Measurements from ENCODE around the gene FAM210A. TPM values are rescaled to one million over a fixed set of nuclear protein-coding genes. Genes with fewer than 3 reads are reported as not detected.

FAM210A gene
- total RNA-seq, 4 donors from 2014 or later: 6.8 to 9.5 (median 8.4) TPM

DNA sequence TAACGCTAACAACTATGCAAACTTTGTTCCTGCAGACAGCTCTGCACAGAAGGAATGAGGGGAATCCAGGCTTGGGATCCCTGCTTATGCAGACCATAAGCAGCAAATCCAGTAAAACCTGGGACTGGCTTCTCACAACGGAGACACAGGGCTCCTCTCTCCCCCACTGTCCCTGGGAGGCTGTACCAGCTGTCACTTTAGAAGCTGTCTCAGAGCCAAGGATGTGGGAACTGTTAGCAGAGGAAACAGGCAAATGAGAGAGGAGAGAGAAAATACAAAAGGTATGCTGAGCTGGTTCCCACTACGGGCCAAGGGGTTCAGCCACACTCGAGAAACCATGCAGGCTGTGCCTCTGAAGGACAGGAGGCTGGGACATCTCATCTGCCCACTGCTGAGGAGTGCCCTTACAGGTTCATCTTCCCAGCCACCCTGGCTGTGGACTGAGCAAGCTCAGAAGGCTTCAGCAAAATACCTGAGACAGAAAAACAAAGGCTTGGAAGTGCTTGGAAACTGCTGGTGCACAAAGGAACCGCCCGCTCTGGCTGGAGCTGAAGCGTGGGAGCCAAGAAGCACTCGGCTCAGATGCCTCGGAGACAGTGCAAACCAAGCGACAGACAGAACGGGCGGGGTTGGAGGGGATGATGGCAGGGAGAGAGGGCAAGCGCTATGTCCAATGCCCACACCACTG lies 72.5 kb downstream of the FAM210A start:
- Histone ChIP-seq H3K36me3 (no peaks in the 10 kb centered on the region), H3K27me3 (no peaks in the 10 kb centered on the region), H3K9me3 (no peaks in the 10 kb centered on the region), H3K27ac (no peak overlapping the region), H3K4me3 (no peak overlapping the region), H3K4me1 (no peaks in the 10 kb centered on the region)
- no peak for TF ChIP-seq POLR2AphosphoS5 (IDR thresholded peaks at IDR 0.05)
- TF ChIP-seq POLR2A (IDR thresholded peaks at IDR 0.05): no peak
- TF ChIP-seq, protein P1, sequence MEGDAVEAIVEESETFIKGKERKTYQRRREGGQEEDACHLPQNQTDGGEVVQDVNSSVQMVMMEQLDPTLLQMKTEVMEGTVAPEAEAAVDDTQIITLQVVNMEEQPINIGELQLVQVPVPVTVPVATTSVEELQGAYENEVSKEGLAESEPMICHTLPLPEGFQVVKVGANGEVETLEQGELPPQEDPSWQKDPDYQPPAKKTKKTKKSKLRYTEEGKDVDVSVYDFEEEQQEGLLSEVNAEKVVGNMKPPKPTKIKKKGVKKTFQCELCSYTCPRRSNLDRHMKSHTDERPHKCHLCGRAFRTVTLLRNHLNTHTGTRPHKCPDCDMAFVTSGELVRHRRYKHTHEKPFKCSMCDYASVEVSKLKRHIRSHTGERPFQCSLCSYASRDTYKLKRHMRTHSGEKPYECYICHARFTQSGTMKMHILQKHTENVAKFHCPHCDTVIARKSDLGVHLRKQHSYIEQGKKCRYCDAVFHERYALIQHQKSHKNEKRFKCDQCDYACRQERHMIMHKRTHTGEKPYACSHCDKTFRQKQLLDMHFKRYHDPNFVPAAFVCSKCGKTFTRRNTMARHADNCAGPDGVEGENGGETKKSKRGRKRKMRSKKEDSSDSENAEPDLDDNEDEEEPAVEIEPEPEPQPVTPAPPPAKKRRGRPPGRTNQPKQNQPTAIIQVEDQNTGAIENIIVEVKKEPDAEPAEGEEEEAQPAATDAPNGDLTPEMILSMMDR (IDR thresholded peaks at IDR 0.05): no peak
- no peak for TF ChIP-seq EP300 (IDR thresholded peaks at IDR 0.05)
- WGBS: 44% methylated on average over 13 of the region's 13 CpGs
- DNase-seq (ENCODE audit: low spot score in 2 of 2): no peak

DNA sequence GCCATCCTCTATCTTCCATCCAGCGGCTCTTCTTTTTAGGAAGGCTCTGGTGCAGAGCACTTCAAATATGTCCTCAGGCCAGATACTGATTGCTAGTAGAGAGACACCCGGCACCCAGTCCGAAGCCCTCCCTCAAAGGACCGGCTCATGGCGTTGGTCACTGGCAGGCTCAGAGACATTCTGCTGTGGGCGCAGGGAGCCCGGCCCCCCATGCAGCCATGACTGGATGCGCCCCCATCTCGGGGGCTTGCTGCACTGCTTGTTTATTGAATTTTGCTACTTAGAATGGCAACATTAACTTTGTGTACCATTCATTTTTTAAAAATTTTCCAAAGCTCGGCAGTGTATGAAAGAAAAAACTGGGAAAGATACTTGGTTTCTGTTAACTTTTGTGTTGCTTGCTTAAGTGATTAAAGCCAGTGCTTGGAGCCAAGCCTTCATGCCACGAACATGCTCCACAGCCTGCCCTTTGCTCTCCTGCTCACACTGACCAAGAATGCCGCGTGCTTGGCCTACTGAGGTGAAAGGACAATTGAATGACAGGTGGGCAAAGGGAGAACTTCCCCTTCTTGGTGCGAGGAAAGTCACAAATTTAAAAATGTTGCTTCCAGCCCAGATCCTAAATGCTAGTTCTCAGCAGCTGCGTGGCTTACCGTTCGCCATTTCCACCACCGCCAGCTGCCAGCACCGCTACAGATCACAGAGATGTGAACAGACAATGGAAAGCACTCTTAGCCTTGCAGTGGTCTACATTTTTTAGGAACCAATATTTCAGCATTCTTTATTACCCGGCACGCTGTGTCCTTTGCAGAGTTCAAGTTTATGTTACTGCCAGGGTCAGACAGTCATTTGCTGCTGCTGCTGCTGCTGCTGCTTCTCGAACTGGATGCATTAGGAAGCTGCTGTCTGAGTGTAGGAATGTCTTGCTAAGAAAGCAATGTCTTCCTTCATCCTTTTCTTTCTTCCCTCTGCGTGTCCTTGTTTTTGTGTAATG lies 76.7 kb downstream of the FAM210A start:
- no peak overlapping the region for H3K4me3 ChIP-seq
- no peaks in the 10 kb centered on the region for H3K27me3 ChIP-seq
- H3K27ac ChIP-seq: no peak overlapping the region
- no peaks in the 10 kb centered on the region for H3K4me1 ChIP-seq
- H3K9me3 ChIP-seq: no peaks in the 10 kb centered on the region
- no peak for TF ChIP-seq POLR2A (IDR thresholded peaks at IDR 0.05)
- TF ChIP-seq, protein P1 (IDR thresholded peaks at IDR 0.05): no peak
- no peak for TF ChIP-seq POLR2AphosphoS5 (IDR thresholded peaks at IDR 0.05)
- no peak for TF ChIP-seq EP300 (IDR thresholded peaks at IDR 0.05)
- H3K36me3 ChIP-seq: peaks cover 13% of the 10 kb centered on the region
- WGBS: 87% methylated on average over 23 of the region's 23 CpGs
- no peak for DNase-seq (ENCODE audit: low spot score in 2 of 2)

DNA sequence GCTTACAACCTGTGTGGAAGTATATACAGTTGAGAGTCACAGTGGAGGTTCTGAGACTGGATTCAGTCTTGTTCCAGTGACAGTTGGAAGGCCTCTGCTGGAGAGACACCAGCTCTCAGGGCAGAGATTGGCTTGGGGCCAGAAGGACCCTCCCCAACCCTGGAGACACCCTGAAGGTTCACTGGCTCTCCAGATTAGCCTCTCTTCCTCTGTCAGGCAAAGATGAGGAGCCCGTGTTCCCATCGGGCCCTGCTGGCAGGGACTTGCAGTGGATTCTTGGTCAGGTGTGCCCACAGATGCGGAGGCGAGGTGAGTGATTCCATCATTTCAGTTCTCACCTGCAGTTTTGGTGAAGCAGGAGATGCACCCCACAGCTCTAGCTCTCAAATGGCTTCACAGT lies 78.6 kb downstream of the FAM210A start:
- Histone ChIP-seq H3K4me3 (no peak overlapping the region), H3K27ac (no peak overlapping the region), H3K9me3 (no peaks in the 10 kb centered on the region), H3K27me3 (no peaks in the 10 kb centered on the region), H3K4me1 (no peaks in the 10 kb centered on the region), H3K36me3 (peaks cover 13% of the 10 kb centered on the region)
- TF ChIP-seq EP300 (IDR thresholded peaks at IDR 0.05) (no peak), POLR2A (IDR thresholded peaks at IDR 0.05) (no peak), POLR2AphosphoS5 (IDR thresholded peaks at IDR 0.05) (no peak)
- TF ChIP-seq, protein P1 (IDR thresholded peaks at IDR 0.05): no peak
- DNase-seq (ENCODE audit: low spot score in 2 of 2): no peak
- 100% methylated on average over 4 of the region's 4 CpGs for whole genome bisulfite sequencing

DNA sequence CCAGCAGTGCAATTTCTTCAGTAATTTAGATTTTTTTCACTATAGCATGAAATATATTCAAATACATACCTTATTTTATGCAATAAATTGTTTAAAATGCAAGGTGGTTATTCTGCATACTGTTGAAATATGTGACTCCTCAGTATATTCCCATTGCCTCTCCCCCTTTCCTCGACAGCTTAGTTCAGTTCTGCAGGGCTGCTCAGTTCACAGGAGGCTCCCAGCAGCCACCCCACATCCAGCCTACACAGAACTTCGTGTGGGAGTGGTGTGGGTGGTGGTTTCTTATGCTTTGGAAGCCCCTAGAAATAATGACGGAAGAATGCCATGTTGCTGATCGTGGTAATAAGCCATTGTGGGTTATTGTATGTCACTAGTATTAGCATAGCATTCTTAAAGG lies 79.7 kb downstream of the FAM210A start:
- H3K4me3 ChIP-seq: no peak overlapping the region

More for the DNA sequence above, 79.7 kb downstream of the FAM210A start:
- TF ChIP-seq POLR2AphosphoS5 (IDR thresholded peaks at IDR 0.05): no peak
- no peak for TF ChIP-seq POLR2A (IDR thresholded peaks at IDR 0.05)
- TF ChIP-seq, protein P1 (IDR thresholded peaks at IDR 0.05): no peak
- no peak for TF ChIP-seq EP300 (IDR thresholded peaks at IDR 0.05)
- Histone ChIP-seq H3K9me3 (no peaks in the 10 kb centered on the region), H3K36me3 (peaks cover 13% of the 10 kb centered on the region), H3K27me3 (no peaks in the 10 kb centered on the region), H3K27ac (no peak overlapping the region), H3K4me1 (peaks cover 5% of the 10 kb centered on the region)
- 76% methylated on average over 4 of the region's 4 CpGs for WGBS
- no peak for DNase-seq (ENCODE audit: low spot score in 2 of 2)
